HG03108 (cell line): Measurements from ENCODE around the gene FAM50B.

ENCODE experiments used
- ATAC-seq: cut with Tn5 transposase; IDR thresholded peaks from one replicate; pipeline ENCODE4 v1.9.1; 2021; ENCODE audit warnings: moderate library complexity; ENCODE audit not compliant: unreplicated experiment

Gene FAM50B

DNA sequence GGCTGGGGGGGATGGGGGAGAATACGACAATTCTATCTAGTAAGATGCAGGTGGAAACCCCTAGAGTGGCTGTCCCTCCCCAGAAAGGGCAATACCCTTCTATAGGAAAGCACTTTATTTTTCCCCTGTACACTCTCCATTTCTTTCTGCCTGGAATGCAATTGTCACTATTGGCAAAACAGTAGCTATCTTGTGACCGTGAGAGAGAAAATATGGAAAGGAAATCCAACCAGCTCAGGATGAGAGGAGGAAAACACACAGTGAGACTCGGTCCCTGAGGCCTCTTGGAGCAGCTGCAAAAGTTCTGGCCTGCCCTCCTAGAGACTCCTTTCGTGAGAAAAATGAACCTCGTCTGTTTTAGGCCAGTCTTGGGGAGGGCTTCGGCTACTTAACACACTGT, 43.4 kb downstream of the FAM50B start:
- no peak for ATAC-seq

DNA sequence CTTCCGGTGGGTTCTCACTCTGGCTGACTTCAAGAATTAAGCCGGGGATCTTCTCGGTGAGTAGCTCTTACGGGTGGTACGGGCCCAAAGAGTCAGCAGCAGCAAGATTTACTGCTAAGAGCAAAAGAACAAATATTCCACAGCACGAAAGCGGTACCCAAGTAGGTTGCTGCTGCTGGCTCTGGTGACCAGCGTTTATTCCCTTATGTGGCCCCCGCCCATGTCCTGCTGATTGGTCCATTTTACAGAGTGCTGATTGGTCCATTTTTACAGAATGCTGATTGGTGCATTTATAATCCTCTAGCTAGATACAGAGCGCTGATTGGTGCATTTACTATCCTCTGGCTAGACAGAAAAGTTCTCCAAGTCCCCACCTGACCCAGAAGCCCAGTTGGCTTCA, 44.3 kb downstream of the FAM50B start:
- no peak for ATAC-seq

DNA sequence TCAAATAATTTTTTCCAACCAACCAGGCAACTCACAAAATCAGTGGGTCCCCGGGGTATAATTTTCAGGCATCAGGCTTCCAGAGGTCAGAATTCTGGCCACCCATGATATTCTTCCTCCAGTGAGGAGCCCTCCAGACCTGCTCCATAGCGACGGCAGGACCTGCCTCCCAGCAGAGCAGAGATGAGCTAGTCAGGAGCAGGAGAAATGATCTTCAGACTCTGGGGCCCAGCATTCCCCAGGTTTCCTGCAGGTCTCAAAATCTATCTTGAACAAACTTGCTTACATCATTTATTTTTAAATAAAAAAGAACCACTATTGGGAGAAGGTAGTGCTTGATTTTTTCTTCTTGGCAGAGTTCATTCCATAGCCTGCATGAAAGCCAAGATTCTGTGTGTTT, 44.7 kb downstream of the FAM50B start:
- no peak for ATAC-seq

DNA sequence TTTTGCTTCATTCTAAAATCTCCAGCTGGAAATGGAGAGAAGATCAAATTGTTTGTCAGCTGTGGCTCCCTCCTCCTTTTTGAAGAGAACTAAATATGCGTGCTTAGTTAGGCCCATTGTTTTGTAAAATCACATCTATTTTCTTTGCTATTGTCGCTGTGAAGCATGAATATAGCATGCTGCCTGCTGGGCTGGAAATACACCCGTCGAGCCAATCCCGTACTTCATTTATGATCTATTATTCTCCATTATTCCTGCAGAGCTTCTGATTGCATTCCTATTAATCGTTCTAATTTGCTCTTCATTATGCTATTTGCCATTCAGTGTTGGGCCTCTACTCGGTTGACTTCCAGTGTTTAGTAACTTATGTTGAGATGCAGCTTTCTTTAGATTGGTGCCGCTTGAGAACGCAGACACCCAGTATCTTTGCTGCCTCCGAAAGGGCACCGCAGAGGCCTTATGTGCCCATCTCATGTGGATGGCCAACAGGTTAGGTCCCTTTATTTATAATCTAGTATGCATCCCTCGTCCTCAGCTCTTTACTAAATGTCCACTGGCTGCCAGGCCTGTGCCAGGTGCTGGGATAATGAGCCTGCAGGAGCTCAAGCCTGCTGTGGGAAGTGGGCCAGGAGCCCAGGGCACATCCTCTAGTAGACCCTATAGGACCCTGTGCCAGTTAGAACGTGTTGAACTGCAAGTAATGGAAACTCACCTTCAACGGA, 45.6 kb downstream of the FAM50B start:
- no peak for ATAC-seq

- no peak for ATAC-seq
Measured at GRCh38 chr6:3895312-3895653, 46.1 kb downstream of the FAM50B start.

- ATAC-seq: no peak
Measured at GRCh38 chr6:3895805-3896204, 46.6 kb downstream of the FAM50B start.

- ATAC-seq: no peak
Measured at GRCh38 chr6:3898265-3898994, 49.3 kb downstream of the FAM50B start.

DNA sequence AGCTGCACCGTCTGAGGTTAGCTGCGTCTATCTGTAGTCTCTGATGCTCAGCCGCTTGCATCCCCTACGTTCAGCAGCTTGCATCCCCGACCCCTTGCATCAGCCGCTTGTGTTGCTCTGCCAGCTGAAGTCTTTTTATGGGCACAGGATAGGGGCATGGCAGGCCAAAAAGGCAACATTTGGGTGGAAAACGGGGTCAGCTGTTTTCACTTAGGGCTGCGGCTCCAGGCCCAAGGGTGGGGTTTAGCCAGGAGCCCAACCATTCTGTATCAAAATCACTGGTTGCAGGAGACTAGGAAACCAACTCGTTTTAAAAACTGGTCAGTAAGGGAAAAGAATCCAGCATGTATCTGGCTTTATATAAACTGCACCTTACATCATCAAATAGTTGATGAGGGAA, 49.9 kb downstream of the FAM50B start:
- ATAC-seq: no peak

GRCh38 chr6:3899970-3900439, 50.8 kb downstream of the FAM50B start:
- ATAC-seq: no peak
